ENCODE data around the gene EPHA2.

DNA sequence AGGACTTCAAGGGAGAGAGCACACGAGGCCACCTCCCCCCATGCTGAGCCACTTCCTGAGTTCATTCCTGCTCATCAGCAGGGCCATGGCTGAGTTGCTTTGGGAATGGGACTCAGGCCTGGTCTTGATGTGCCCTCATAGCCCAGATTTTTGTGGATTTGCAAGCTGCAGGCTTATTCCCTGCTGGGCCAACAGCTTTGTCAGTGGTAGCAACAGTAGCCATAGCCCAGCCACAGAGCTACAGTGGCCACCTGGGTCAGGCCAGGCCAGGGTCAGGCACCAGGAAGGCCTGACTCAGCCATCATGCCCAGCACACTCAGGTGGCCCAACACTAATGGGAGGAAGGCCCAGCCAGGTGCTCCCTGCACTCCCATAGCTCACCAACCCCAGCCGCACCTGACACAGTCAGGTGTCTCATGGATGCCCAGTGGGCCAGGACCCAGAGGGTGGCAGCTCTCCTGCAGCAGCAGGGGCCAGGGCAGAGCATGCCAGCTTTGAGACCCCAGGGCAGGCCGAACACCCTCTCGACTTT lies 33.5 kb downstream of the EPHA2 start:
- TF ChIP-seq CTCF (IDR thresholded peaks at IDR 0.05), result no peak
- TF ChIP-seq POLR2A (IDR thresholded peaks at IDR 0.05), result no peak

All from testis (tissue), 2 donors.